Ishikawa (cell line): ENCODE data around the gene CASQ2.

Experiments used
- CEBPB ChIP-seq: IDR thresholded peaks from 2 replicates; pipeline ENCODE4 v1.6.1; 2012
- CREB1 ChIP-seq: IDR thresholded peaks from 2 replicates; pipeline ENCODE4 v1.6.1; 2012; ENCODE audit warnings: low read depth
- EGR1 ChIP-seq: IDR thresholded peaks from 2 replicates; pipeline ENCODE4 v1.6.1; 2012
- EP300 ChIP-seq: IDR thresholded peaks from 2 replicates; pipeline ENCODE4 v1.6.1; 2012; ENCODE audit warnings: borderline replicate concordance
- FOXM1 ChIP-seq: IDR thresholded peaks from 2 replicates; pipeline ENCODE4 v1.6.1; 2012; ENCODE audit warnings: low read depth, borderline replicate concordance
- NFIC ChIP-seq: IDR thresholded peaks from 2 replicates; pipeline ENCODE4 v1.6.1; 2012
- RAD21 ChIP-seq: IDR thresholded peaks from 2 replicates; pipeline ENCODE4 v1.6.1; 2012; ENCODE audit warnings: low read depth
- REST ChIP-seq: IDR thresholded peaks from 2 replicates; pipeline ENCODE4 v1.6.1; 2012; ENCODE audit warnings: low read depth, mild to moderate bottlenecking
- TAF1 ChIP-seq: IDR thresholded peaks from 2 replicates; pipeline ENCODE4 v1.6.1; 2012; ENCODE audit warnings: low read depth, mild to moderate bottlenecking
- TCF12 ChIP-seq: IDR thresholded peaks from 2 replicates; pipeline ENCODE4 v1.6.1; 2012; ENCODE audit warnings: low read depth
- TEAD4 ChIP-seq: IDR thresholded peaks from 2 replicates; pipeline ENCODE4 v1.6.1; 2012
- USF1 ChIP-seq: IDR thresholded peaks from 2 replicates; pipeline ENCODE4 v1.6.1; 2012
- YY1 ChIP-seq: IDR thresholded peaks from 2 replicates; pipeline ENCODE4 v1.6.1; 2012; ENCODE audit warnings: low read depth
- ZBTB7A ChIP-seq: IDR thresholded peaks from 2 replicates; pipeline ENCODE4 v1.6.1; 2012; ENCODE audit warnings: low read depth
- TF ChIP-seq, protein P1 (sequence below): IDR thresholded peaks from 2 replicates; pipeline ENCODE4 v1.6.1; 2012

The CASQ2 gene

GRCh38 chr1:115728341-115728740 lies 40.2 kb downstream of the CASQ2 start:
- no peak for TF ChIP-seq CEBPB
- no peak for TF ChIP-seq RAD21
- no peak for TF ChIP-seq TCF12
- no peak for TF ChIP-seq TEAD4
- no peak for TF ChIP-seq REST
- TF ChIP-seq, protein P1, sequence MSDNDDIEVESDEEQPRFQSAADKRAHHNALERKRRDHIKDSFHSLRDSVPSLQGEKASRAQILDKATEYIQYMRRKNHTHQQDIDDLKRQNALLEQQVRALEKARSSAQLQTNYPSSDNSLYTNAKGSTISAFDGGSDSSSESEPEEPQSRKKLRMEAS = no peak
- TF ChIP-seq YY1 = no peak
- no peak for TF ChIP-seq NFIC

- no peak for TF ChIP-seq CREB1
- no peak for TF ChIP-seq NFIC
- peak; percentile 65 for TF ChIP-seq CEBPB
- no peak for TF ChIP-seq TCF12
- no peak for TF ChIP-seq ZBTB7A
- no peak for TF ChIP-seq RAD21
- TF ChIP-seq EGR1 = no peak
- no peak for TF ChIP-seq REST
- no peak for TF ChIP-seq EP300
- no peak for TF ChIP-seq TAF1
- TF ChIP-seq FOXM1 = no peak
- TF ChIP-seq, protein P1 = no peak
- TF ChIP-seq YY1 = no peak
- peak; percentile 65 for TF ChIP-seq TEAD4
These were observed 40.7 kb downstream of the CASQ2 start for GRCh38 chr1:115727706-115728249.

GRCh38 chr1:115726570-115726969 lies 41.9 kb downstream of the CASQ2 start:
- TF ChIP-seq TAF1 = no peak
- no peak for TF ChIP-seq CREB1
- no peak for TF ChIP-seq TCF12
- no peak for TF ChIP-seq ZBTB7A
- no peak for TF ChIP-seq NFIC
- TF ChIP-seq FOXM1 = no peak
- TF ChIP-seq EP300 = no peak
- no peak for TF ChIP-seq RAD21
- no peak for TF ChIP-seq REST
- TF ChIP-seq CEBPB = no peak
- no peak for TF ChIP-seq USF1
- no peak for TF ChIP-seq YY1
- no peak for TF ChIP-seq TEAD4
- TF ChIP-seq, protein P1 = no peak
- TF ChIP-seq EGR1 = no peak

DNA sequence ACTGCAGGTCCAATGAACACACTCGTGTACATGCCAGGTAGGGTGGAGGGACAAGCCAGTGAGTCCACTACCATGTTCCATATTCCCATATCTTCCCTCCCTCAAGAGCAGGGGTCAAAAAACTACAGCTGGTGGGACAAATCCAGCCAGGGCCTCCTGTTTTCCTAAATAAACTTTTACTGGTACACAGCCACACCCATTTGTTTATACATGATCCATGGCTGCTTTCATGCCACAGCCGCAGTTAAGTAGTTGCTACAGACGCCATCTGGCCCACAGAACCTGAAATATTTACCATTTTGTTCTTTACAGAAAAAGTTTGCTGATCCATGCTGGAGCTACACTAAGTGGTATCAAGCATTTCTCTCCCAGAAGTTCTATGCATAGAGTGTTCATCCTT lies 42.4 kb downstream of the CASQ2 start:
- no peak for TF ChIP-seq TEAD4
- no peak for TF ChIP-seq USF1
- TF ChIP-seq, protein P1 = no peak
- no peak for TF ChIP-seq RAD21
- no peak for TF ChIP-seq FOXM1
- TF ChIP-seq TAF1 = no peak
- no peak for TF ChIP-seq ZBTB7A
- TF ChIP-seq EGR1 = no peak
- TF ChIP-seq REST = no peak
- no peak for TF ChIP-seq CEBPB
- no peak for TF ChIP-seq YY1
- TF ChIP-seq TCF12 = no peak
- TF ChIP-seq EP300 = no peak
- TF ChIP-seq NFIC = no peak
- no peak for TF ChIP-seq CREB1
